Stimulated activated CD4-positive, alpha-beta T cell treated with anti-CD3 and anti-CD28 coated beads, Interleukin-2, amount 100 ng/mL, for 4 hours (primary cell): Measurements from ENCODE around the gene SLC7A14.

ENCODE experiments used
- DNase-seq: peaks from one replicate; pipeline ENCODE4 v3.0.0-alpha.2; 2020; ENCODE audit warnings: low read depth

SLC7A14 gene

DNA sequence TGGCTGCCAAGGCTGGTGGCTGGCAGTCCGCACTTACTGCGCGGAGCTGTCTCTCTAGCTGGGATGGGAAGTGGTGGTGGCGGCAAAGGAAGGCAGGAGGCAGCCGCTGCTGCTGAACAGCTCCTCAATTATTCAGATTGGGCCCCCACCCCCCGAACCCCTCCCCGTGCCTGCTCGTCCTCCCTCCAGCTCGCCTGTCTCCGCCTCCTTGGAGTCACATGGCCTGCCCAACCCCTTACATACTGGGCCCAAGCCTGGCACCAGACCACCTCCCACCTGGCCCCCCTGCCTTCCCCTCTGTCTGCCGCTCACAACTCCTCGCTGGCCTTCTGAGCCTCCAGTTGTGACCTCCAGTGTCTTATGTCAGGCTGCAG is at the start of gene SLC7A14:
Gene SLC7A14 (minus strand): TSS at position 139 of the 374 bp plus-strand sequence. CDS start 59,139 bp downstream, outside the sequence.
- DNase-seq, result no peak

- no peak for DNase-seq
Observed at GRCh38 chr3:170635385-170635735, 49.5 kb upstream of the SLC7A14 start.

GRCh38 chr3:170634663-170635384 is 48.9 kb upstream of the SLC7A14 start:
- DNase-seq, result no peak

GRCh38 chr3:170633573-170633972 is 47.7 kb upstream of the SLC7A14 start:
- no peak for DNase-seq

GRCh38 chr3:170632780-170633179 is 46.9 kb upstream of the SLC7A14 start:
- no peak for DNase-seq

DNA sequence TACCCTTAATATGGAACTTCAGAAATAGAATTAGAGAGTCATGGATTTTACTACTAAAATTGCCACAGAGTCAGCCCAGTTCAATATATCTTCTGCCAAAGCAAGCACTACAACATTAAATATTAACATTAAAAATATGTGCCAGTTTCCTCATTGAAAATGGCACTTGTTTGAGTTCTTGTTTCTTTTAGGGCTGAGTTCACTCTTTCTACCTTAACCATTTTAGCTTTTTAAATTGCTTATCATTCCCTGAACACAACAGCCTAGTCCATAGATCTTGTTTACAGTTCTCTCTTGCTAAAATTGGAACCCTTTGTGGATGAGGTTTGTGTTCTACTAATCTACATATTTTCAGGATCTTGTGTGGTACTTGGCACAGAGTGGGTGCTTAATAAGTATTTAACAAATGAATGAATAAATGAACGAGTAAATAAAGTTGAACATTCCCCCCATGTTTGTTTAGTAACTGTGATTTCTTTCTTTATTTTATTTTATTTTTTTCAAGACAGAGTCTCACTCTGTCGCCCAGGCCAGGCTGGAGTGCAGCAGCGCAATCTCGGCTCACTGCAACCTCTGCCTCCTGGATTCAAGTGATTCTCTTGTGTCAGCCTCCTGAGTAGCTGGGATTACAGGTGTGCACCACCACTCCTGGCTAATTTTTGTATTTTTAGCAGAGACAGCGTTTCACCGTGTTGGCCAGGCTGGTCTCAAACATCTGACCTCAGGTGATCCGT is 46.0 kb upstream of the SLC7A14 start:
- no peak for DNase-seq

DNA sequence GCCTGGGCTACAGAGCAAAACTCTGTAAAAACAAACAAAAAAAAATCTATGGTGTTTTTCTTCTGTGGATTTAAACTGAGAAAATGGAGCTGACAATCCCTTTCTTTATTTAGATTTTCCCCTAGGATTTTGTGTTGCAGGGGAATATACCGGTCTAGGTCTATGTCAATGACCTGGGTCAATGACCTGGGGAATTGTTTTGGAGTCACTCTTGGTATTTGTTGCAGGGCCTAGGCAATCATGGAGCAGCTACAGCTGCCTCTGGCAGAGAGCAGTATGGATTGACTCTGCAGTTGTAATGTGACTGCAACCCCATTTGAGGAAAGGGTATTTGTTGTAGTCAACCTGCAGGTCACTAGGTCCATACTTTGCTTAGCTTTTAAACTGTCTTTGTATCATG is 37.6 kb upstream of the SLC7A14 start:
- no peak for DNase-seq

DNA sequence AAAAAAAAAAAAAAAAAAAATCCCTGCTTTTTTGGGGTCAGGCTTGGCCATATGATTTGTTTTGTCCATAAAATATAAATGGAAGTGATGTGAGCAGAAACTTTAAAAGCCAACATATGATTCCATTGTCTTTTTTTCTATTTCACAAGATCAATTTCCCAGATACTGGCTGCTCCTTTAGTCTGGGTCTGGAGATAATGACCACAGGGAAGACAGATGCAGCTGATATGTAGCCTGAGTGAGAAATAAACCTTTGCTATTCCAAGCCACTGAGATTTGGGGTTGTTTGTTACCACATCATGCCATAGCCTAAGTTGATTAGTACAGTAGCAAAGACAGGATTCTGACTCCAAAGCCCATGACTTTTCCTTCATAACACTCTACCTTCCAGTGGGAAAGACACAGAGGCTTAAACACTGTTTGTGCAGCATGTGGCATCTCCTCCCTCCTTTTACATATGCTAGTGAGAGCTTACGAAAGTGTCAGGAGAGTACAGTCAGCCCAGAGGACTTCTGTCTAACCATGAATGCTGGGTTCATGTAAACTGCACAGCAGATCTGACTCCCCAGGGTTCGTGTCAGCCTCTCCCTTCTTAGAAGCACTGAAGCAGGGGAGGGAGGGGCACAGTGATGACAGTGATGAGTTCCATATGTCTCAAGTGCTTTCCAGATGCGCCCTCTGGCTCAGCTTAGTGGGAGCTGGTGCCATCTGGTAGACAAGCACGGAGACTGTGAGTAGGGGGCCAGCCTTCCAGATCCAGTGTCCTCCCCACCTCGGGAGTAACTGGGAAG is 36.7 kb upstream of the SLC7A14 start:
- DNase-seq, result no peak

DNA sequence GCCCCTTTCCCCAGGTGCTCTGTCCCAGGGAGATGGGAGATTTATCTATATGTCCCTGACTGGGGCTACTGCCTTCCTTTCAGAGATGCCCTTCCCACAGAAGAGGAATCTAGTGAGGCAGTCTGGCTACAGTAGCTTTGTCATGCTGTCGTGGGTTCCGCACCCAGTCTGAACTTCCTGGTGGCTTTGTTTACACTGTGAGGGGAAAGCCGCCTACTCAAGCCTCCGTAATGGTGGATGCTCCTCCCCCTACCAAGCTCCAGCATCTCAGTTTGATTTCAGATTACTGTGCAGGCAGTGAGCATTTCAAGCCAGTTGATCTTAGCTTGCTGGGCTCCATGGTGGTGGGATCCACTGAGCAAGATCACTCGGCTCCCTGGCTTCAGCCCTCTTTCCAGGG is 35.4 kb upstream of the SLC7A14 start:
- no peak for DNase-seq

DNA sequence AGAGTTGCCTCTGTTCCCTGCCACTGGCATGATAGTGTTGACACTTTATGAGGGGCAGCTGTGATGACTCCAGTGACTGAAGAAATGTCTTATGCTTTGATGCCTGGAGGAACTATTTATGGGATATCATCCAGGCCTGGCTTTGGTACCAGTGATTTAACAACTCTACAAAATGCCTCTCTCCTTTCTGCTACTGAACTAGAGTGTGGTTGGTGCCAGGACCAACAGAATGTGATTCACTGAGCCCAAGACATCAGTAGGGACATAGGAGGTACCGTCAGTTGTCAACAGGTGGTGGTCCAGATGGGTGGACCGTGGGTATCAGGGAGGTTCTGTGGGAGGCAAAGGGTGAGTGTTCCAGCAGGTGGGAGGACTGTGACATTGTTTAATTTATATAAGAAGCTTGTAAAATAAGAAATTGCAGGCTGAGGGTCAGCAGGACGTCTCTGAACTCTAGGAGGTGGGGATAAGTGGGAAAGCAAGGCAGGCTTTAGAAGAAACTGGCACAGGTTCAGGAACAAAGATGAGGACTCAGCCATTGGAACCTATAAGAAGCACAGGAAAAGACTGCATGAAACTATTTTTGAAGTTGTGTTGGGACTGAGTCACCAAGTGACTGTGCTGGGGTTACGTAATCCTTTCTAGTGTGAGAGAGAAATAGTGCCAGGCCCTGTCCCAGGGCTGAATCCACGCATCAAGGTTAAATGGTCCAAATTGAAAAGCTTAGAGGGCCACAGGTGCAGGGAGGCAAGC is 28.5 kb upstream of the SLC7A14 start:
- no peak for DNase-seq

DNA sequence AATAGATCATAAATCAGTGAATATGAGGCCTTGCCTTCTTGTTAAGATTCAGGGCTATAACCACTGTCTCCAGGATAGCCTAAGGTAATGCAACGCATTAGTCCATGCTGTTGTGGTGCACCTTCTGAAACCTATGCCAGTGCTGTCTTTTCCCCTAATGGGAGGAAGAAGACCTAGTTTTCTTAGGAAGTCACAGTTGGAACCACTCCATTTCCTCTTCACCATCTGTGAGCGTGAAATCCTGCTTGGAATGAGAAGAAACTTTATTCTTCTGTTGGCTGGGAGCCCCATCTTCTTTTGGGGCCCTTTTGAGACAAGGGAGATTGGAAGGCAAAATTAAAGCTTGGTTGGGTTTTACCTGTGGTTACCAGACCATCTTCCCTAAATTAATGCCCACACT is 25.9 kb upstream of the SLC7A14 start:
- no peak for DNase-seq

GRCh38 chr3:170610321-170610884 is 24.5 kb upstream of the SLC7A14 start:
- no peak for DNase-seq

- DNase-seq, result no peak
Observed at GRCh38 chr3:170608475-170608874, 22.6 kb upstream of the SLC7A14 start.

DNA sequence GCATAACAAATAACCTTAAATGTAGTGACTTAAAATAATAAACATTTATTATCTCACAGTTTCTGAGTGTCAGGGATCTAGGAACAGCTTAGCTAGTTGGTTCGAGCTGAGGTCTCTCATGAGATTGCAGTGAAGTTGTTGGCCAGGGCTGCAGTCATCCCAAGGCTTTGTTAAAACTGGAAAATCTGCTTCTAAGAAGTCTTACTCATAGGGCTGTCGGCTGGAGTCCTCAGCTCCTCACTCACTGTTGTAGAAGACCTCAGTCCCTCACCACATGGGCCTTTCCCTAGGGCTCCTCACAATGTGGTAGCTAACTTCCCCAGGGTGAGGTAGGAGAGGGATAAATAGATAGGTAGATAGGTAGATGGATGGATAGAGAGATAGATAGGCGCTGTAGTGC is 20.8 kb upstream of the SLC7A14 start:
- DNase-seq, result no peak

DNA sequence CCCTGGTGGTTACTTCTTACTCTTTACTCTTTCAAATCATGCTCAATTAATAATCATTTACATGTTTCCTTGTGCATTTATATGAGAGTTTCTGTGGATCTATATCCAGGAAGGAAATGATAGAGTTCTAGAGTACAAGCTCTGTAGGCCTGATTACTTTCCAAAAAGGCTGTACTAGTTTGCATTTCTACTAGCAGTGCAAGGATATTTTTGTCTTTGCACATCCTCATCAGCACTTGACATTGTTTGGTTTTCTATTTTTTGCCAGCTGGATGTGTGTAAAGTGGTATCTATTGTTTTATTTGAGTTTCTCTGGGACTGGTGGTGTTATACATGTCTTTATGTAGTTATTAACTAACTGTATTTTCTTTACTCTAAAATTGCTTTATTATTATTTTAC is 19.6 kb upstream of the SLC7A14 start:
- DNase-seq, result no peak

GRCh38 chr3:170603770-170604510 is 18.1 kb upstream of the SLC7A14 start:
- no peak for DNase-seq

DNA sequence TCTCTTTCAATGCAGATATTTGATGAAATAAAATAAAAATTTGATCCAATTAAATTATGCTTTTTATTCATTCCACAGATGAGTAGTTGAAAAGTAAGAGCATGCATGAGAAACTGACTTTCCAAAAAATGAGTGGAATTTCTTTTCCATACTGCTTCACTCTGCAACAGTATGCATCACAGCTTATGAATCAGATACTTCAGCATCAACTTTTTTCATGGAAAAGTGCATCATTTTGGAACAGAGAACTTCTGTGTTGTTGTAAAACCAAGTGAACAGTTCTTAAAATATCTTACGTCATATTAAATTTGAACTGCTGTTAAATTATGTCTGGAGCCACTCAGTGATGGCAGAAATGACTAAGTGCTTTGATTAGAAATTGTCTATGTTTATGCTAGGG is 16.7 kb upstream of the SLC7A14 start:
- DNase-seq, result no peak

GRCh38 chr3:170600005-170600624 is 14.2 kb upstream of the SLC7A14 start:
- DNase-seq, result no peak

DNA sequence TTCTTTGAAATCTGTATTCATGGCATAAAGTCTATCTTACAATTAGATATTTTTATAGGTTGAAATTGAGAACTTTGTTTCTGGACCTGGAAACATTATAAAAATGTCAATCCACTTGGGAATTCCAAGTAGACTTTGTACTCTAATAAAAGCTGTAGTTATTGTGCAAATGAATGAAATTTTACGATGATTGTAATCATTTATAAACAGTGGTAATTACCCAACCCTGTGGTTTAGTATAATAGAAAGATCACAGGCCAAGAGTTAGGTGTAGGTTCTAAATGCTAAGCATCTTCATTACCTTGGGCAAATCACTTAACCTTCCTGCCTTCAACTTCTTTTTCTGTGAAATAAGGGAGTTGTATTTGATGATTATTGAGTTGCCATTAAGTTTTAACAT is 13.2 kb upstream of the SLC7A14 start:
- no peak for DNase-seq

GRCh38 chr3:170598091-170598502 is 12.2 kb upstream of the SLC7A14 start:
- DNase-seq, result no peak

DNA sequence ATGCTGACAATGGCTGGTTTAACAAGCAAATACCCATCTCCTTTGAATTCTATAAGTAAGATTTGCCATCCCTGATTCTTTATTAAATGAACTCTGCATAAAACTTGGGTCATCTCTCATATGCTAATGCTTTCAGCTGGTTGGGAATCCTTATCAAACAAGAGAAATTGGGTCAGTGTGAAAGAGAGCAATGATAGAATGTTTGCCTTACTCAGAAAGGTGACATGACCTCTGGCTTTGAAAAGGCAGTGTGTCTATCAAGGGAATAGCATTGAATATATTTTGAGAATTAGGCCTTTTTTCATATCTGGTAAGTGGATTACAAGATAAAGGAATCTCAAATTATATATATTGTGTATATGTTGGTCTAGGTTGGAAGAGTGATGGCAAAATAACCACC is 8.7 kb upstream of the SLC7A14 start:
- DNase-seq, result no peak
